Adrenal gland (tissue), 5 donors: Measurements from ENCODE around the gene SPOCK2.

Source experiments
- CTCF ChIP-seq, 6 experiments: fragments of 450-650 bp in 4 of 6; fragments of 200-600 bp in 2 of 6; sonication (generic) in 1 of 6; IDR thresholded peaks; 1 replicate in 5 of 6; 2 replicates in 1 of 6; pipeline versions ENCODE4 v1.5.1 to v1.8.0; 2016 to 2021; ENCODE audit warnings: antibody characterized with exemption in 6 of 6, mild to moderate bottlenecking in 2 of 6, moderate library complexity in 1 of 6
- POLR2A ChIP-seq, 2 donors: fragments of 450-650 bp; IDR thresholded peaks; one replicate each; pipeline ENCODE4 v1.6.1; 2017; ENCODE audit warnings: antibody characterized with exemption in 2 of 2, mild to moderate bottlenecking in 2 of 2, moderate library complexity in 1 of 2
- donor health status: DM: no; HTN: no; CAD: no.

GRCh38 chr10:72092987-72093386 is 4.6 kb upstream of the SPOCK2 start:
- TF ChIP-seq CTCF (IDR thresholded peaks at IDR 0.05) (no peak), POLR2A (IDR thresholded peaks at IDR 0.05) (no peak)
